Fibroblast of the conjunctiva (primary cell): ENCODE measurements around the gene DRAXIN.
A peak's percentile ranks its signal among the peaks of the same experiment; 100 is the strongest.

ENCODE experiments used
- DNase-seq: peaks from one replicate; pipeline ENCODE4 v3.0.0-alpha.2; 2010; ENCODE audit warnings: low read depth

The DRAXIN gene

DNA sequence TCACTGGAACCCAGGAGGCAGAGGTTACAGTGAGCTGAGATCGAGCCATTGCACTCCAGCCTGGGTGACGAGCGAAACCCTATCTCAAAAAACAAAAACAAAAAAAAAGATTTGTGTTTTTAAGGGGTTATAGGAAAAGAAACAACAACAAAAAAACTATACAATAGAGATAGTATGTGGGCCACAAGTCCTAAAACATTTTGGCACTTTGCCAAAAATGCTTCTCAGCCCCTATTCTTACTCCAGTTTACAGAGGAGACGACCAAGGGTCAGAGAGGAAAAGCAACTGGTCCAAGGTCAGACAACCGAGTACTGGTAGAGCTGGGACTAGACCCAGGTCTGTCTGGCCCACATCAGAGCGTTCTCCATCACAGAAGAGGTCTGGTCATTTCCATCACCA, 33.9 kb upstream of the DRAXIN start:
- DNase-seq, result no peak

DNA sequence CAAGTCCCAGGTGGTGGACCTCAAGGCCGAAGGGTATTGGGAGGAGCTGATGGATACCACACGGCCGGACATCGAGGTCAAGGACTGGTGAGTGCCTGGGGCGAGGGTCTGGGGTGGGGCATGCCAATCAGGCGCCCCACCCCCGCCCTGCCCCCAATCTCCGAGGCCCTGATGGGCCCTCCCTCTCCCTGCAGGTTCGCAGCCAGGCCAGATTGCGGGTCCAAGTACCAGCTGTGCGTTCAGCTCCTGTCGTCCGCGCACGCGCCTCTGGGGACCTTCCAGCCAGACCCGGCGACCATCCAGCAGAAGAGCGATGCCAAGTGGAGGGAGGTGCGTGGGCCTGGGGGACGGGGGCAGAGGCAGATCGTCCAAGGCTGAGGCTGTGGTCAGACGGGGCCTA, 33.0 kb upstream of the DRAXIN start:
- DNase-seq, result no peak

DNA sequence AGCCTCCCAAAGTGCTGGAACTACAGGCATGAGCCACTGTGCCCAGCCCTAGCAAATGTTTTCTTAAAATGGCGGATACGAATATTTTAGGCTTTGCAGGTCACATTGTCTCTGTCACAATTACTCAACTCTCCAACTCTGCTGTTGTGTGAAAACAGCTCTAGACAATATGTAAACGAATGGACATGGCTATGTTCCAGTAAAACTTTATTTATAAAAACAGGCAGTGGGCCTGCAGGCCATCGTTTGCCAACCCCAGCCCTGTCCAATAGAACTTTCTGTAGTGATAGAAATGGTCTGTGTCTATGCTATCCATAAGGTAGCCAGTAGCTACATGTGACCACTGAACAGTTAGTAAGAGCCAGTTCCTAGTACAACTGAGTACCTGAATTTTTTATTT, 31.8 kb upstream of the DRAXIN start:
- DNase-seq, result no peak

DNA sequence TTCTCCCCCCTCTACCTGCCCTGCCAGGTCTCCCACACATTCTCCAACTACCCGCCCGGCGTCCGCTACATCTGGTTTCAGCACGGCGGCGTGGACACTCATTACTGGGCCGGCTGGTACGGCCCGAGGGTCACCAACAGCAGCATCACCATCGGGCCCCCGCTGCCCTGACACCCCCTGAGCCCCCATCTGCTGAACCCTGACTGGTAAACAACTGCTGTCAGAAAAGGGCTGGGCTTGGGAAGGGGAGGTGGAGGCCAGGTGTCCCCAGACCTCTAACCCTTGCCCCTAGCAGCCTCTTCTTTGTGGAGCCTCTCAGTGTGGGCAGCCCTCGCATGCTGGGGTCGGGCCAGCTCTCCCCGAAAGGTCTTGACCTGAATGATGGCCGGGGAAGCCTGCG, 30.4 kb upstream of the DRAXIN start:
- DNase-seq, result no peak

DNA sequence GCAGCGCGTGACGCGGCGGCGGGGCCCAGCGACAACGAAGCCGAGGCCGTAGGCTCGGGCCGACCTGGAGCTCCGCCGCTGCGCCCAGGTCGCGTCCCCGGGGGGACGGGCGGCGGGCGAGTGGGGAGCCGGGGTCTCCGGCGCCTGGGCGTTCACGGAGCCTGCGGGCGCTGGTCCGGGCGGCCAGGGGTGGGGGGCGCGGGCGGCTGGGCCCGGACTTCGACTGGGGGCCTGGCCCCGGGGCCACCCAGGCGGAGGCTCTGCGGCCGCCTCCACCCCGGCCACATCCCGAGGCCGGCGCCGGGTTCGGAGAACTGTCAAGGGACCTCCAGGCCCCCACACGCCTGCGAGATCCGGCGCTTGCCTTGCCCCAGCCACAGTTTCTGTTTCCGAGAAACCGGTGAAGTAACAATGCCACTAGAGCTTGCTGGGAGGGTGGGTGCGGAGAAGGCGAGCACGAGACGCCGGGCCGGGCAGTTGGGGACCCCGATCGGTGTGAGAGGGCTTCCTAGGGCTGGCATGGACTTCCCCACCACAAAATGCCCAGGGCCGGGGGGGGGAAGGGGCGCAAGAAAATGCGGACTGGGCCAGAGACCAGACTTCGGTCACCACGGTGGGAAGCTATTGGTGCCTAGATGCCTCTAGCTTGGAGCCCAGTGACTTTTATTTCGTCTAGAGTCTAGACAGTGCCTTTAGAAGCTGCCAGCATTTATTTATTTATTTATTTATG, 27.0 kb upstream of the DRAXIN start:
- DNase-seq, result no peak

DNA sequence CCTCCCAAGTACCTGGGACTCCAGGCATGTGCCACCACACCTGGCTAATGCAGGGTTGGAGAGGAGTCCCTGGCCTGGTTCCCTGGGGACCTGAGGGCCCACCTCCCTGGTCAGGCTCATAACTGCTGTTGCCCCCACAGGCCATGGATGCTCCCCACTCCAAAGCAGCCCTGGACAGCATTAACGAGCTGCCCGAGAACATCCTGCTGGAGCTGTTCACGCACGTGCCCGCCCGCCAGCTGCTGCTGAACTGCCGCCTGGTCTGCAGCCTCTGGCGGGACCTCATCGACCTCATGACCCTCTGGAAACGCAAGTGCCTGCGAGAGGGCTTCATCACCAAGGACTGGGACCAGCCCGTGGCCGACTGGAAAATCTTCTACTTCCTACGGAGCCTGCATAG, 23.0 kb upstream of the DRAXIN start:
- no peak for DNase-seq

DNA sequence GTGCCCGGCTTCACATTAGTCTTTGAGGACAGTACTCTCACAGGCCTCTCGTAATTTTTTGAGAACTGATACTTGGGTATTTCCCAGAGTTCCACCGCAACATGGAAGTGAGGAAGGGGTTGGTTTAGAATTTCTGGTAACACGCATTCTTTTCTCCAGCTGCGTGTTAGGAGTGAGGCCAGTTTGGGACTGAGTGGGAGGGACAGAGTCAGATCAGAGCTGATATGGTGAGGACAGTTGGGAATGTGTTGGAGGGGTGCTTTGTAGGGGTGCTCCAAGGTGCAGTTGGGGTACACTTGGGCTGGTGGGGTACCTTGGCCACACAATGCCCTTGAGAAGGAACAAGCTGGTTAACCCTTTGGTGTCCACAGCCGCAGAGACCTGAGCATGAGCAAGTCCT, 20.8 kb upstream of the DRAXIN start:
- no peak for DNase-seq

DNA sequence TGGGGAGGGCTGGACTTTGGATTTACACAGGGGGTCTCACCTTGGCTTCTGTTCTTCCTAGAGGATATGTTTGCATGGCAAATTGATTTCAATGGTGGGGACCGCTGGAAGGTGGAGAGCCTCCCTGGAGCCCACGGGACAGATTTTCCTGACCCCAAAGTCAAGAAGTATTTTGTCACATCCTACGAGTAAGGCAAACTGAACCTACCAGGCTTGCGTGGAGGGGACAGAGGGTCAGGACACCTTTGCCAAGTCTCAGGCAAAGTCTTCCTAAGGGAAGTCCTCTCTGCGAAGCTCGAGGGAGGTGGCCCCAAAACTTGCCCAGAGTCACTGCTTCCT, 20.3 kb upstream of the DRAXIN start:
- no peak for DNase-seq

DNA sequence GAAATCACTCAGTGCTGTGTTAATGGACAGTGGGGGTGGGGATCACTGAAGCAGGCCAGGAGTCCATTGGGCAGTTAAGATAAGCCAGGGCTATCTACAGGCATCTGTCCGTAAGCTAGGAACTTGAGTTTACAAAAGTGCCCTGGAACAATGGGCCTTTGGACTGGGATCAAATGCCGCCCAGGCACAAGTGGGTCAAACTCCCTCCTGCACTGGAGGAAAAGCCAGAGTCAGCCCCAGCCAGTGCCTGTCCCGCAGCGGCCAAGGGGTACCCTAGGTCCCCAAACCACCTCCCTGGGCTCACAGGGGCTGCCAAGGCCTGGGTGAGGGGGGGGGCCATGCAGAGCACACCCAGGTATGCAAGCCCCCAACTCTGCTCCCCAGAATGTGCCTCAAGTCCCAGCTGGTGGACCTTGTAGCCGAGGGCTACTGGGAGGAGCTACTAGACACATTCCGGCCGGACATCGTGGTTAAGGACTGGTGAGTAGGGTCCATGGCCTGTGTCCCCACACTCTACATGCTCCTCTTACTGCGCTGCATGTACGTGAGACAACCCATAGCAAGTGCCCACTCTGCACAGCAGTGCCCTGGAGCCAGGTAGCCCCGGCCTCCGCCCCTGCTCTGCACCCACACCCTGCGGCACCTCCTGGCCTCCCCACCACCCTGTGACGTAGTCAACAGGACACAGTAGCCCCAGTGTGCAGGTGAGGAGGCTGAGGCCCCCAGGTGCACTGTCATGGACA, 19.8 kb upstream of the DRAXIN start:
- no peak for DNase-seq

DNA sequence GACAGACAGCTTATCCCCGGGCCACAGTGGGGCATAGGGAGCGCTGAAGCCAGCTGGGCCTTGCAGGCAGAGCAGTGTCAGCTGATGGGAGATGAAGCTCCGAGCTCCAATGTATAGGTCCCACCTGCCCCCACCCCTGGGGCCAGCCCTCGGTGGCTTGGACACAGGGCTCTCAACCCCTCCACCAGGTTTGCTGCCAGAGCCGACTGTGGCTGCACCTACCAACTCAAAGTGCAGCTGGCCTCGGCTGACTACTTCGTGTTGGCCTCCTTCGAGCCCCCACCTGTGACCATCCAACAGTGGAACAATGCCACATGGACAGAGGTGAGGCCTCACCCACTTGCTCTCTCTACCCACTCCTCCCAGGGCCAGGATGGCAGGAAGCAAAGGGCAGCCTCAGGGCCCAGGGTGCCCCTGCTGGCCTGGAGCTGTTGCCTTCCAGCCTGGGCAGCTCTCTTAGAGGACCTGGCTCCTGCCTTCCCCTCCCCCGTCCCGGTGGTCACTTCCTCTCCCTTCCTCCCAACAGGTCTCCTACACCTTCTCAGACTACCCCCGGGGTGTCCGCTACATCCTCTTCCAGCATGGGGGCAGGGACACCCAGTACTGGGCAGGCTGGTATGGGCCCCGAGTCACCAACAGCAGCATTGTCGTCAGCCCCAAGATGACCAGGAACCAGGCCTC, 18.3 kb upstream of the DRAXIN start:
- no peak for DNase-seq

DNA sequence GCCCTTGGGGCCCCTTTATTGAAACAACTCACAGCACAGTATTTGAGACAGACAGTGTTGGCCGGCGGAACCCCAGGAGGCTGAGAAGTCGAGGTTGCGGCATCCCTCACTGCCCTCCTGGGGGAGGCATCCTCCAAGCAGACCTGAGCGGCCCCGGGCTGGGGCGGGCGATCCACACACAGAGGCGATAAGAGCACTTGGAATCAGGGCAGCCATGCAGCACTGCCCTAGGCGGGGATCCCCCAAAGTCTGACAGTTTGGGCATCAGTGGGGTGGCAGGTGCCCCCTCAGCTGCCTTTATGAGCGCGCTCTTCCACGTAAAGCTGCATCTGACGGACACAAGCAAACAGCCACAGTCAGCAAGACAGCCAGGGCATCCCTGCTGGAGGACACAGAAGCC, 17.0 kb upstream of the DRAXIN start:
- DNase-seq, result no peak

DNA sequence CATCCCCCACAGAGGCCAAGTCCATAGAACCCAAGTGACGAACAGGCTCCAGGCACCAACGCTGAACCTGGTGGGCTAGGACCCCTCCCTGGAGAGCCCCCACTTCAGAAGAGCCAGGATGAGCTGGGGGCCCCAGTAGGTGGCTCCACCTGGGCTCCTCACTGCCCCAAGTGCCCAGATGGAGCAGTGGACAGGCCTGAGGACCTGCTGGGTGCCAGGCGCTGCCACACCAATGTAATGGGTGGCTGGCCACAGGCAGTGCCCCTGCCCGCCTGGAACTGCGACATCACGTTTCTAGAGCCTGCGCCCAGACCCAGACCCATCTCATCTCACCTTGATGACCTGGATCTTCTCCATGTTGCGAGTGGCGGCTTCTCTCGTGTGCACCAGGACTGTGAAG, 16.2 kb upstream of the DRAXIN start:
- no peak for DNase-seq

DNA sequence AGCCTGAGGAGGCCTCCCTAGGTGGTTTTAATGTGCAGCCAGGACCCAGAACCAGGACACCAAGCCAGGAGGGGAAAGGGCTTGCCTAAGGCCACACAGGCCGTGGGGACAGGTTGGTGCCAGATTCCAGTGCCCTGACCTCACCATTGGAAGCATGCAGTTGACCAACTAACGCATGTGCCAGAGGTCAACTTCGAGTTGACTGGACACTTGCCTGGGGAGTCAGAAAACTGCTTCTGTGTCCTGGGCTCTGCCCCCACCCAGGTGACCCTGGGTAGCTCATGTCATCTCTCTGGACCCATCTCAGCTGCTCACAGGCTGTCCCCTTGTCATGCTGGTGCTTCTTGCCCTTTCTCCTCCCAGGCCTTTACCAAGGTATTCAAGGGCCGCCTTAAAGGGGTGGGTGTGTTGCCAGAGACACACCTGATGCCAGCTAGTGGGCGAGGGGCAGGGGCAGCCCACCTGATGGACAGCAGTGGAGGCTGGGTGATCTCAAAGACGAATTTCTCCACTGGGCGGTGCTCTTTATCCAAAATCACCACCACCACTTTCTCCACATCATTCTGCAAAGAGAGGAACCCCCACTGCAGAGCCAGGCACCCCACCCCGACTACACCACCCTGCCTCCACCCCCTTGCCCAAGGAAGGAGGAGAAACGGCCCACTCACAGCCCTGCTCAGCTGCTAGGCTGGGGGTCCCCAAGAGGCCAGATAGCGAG, 15.0 kb upstream of the DRAXIN start:
- no peak for DNase-seq

DNA sequence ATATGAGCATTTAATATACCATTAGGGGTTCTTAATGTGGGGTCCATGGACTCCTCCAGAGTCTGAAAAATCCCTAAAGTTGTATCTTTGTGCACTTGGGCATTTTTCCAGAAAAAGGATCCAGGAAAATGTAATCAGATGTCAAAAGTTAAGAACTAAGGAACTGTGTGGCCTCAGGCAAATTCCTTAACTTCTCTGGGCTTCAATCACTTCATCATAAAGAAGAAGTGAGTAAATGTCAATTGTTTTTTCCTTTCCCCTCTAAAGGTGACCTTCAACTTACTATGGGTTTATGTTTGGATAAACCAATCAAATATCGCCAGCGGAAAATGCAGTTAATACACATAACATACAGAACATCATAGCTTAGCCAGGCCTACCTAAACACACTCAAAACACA, 13.1 kb upstream of the DRAXIN start:
- no peak for DNase-seq

DNA sequence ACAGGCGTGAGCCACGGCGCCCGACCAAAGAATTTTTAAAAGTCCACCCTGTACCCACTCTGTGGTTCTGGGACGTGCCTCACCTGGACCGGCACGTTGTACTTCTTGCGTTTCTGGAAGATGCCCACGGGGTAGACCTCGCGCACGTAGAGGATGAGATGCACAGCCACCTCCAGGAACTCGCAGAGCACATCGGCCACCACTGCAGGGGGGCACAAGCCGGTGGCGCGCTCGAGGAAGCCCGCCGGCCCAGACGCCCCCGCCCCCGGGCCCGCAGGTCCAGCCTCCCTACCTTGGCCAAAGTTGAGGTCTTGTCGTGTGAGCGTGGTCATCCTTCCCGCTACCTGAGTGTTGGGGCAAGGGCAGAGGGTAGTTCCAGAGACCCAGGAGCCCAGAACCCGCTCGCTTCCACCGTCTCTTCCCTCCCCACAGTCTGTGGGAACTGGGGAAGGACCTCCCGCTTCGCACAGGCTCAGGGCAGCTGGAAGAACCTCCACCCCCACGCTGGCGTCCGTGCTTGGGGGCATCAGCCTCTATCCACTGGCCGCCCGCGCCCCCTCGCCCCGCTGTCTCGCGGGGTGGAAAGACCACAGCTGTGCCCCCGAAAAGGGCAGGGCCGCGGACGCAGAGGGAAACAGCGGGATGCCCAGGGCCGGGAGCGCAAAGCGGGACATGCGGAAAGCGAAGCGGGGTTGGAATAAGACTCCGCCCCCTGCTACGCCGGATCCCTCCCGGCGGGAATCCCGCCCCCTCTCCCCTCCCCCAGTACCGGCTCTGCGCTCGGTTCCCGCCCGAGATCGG, 11.0 kb upstream of the DRAXIN start:
- DNase-seq, result no peak

DNA sequence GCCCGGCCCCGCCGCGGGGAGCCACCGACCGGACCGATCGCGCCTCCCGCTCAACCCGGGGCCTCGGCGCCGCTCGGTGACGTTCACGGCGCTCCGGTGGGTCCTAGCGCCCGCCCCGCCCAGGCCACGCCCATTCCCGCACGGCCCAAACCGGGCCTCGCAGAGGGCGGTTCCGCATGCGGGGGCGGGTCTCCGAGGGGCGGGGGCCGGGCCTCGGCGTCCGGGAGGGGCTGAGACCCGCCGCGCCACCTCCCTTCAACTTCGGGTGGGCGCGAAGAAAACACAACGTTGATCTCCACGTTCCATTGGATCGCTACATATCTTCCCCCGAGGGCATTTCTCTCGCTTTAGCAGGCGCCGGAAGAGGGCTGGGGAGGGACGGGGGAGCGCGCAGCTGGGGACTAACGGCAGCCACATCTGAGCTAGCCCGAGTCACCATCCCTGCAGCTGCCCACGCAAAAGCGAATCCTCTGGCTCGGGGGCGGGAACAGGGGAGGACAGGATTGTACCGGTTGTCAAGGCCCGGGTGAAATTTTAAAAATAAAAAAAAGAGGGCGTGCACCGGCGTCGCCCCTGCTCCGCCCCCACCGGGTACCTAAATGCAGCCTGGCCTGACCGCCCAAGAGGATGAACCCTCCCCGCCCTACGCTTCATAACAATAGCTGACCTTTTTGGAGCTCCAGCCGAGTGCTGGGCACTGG, 10.3 kb upstream of the DRAXIN start, which contains the start of gene MAD2L2:
MAD2L2 (minus strand) TSS at position 78 of the 701 bp plus-strand sequence. CDS start 547 bp downstream, outside the sequence.
- DNase-seq, result peak; percentile 53

DNA sequence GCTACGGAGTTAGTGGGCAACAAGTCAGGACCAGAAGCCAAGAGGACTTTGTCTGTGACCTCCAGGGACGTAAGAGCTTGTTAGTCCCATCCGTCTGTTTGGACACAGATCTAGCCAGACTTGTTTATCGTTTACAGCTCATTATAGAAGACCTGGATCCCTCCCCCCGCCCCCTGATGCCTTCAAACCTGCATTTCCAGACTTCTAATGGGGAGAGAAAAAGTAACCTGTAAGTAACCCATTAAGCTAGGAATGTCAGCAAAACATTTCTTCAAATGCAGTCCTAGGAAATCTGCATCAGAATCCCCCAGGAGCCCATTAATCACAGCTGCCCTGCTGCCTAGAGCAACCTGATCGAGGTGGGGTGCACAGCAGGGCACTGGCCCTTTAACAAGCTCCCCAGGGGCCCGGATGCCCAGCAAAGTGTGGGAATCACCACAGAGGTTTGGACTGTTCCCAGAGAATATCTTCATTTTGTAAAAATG, 9.2 kb upstream of the DRAXIN start:
- no peak for DNase-seq

DNA sequence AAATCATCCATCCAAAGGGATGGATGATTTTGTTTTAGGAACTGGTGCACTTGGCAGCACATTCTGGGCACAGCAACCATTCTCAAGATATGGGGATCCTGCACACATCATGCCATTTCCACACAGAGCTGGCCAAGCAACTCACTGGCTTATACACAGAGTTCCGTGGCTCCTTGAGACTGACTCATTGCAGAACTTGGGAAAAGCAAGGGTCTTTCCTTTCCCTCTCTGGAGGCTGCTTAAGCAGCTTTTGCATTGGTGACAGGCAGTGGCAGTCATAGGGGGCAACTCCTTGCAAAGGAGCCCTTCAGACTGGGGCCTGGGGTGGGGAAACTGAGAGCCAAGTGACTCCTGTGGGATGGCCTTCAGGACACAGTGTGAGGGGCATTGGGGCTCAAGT, 8.7 kb upstream of the DRAXIN start:
- no peak for DNase-seq

DNA sequence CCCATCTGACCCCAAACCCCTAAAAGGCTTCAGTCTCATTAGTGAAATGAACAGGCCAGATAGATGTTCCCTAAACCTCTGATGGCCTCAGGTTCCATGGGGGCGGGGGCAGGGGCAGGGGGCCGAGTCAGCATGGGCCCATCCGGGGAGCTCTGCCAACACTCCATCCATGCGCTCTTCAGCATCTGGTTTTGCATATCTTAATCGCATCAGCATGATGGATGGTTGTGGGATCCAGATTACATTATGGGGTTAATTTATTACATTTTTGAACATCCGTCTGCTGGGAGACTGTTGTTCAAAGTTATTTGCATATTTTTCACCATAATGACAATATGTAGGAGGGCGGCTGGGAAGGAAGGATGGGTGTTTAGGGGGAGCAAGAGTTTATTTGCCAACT, 7.4 kb upstream of the DRAXIN start:
- no peak for DNase-seq

DNA sequence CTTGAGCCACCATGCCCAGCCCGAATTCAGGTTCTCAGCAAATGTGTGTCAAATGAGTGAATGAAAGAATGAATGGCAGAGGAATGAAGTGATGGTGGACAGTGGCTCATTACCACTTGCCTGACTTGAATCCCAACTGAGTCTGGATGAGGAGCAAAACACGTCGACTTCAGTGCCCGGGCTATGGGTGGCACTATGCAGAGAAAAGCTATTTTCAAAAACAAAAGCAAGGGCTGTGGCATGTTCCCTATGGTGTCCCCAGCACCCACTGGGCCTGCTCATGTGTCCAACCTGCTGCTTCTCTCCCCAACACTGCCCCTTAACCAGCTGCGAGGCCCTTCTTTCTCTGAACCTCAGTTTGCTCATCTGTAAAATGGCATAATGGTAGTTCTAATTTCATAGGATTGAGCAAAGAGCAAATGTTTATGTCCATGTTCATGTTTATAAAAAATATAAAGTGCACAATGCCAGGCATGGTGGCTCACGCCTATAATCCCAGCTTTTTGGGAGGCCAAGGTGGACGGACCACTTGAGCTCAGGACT, 6.2 kb upstream of the DRAXIN start:
- DNase-seq, result no peak

DNA sequence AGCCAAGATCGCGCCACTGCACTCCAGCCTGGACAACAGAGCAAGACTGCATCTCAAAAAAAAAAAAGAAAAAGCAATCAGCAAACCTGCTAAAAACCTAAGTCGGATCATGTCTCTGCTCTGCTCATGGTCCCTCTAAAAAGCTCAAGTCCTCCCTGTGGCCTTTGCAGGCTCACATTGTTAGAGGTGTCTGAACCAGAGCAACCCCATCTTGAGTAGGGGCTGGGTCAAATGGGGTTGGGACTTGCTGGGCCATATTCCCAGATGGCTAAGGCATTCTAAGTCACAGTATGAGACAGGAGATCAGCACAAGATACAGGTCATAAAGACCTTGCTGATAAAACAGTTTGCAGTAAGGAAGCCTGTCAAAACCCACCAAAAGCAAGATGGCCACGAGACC, 3.0 kb upstream of the DRAXIN start:
- no peak for DNase-seq
